ENCODE data around the gene SRP9.

DNA sequence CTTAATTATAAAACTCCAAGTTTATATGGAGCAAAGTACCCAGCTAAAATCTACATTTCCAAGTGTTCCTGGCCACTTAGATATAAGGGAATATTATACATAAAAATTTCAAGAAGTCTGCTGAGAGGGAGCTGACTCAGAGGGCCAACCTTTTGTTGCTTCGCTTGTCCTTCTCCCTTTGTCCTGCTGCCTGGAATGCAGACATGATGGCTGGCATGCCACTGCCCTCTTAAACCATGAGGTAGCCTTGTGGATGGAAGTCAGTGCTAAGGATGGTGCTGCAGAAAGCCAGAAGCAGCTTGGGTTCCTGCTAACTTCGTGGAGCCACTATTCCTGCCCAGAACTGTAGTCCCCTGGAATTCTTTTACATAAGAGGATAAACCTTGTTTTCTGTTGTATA is 38.9 kb upstream of the SRP9 start:
- no peak for TF ChIP-seq CTCF (IDR thresholded peaks at IDR 0.05)
- TF ChIP-seq POLR2A (IDR thresholded peaks at IDR 0.05), result no peak

All from heart left ventricle (tissue), 13 donors.